Fibroblast of gingiva (primary cell): ENCODE data around the gene LKAAEAR1.
A peak's percentile ranks its signal among the peaks of the same experiment; 100 is the strongest.

Source experiments
- DNase-seq: peaks from one replicate; pipeline ENCODE4 v3.0.0-alpha.2; 2011; ENCODE audit warnings: low read depth

LKAAEAR1 gene

GRCh38 chr20:64065062-64065973 lies 18.9 kb downstream of the LKAAEAR1 start:
- no peak for DNase-seq

DNA sequence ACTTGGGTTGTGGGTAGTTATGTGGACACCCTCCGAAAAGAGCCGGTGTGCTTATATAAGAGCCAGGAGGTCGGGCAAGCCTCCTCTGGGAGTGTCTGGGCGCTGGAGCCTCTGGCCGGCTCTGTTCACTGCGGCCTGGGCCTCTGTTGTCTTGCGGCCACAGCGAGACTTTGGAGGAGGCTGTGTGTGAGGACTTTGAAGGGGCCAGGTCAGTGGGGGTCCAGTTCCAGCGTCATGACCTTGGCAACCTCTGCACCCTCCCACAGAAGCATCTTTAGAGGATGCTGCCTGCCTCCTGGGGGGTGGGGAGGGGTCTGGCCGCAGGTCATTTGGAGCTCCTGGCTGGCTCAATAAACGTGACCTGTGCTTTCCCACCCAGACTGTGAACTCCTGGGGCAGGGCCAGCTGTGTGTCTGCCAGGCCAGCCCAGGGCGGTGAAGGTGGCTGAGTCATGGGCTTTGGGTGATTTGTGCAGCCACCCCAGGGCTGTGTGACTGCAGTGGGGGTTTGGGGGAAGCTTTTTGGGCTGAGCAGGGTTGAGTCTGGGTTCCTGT lies 20.0 kb downstream of the LKAAEAR1 start:
- DNase-seq: peak; percentile 24

- DNase-seq: no peak
Measured at GRCh38 chr20:64063389-64064144, 20.6 kb downstream of the LKAAEAR1 start.

- peak; percentile 95 for DNase-seq
Measured at GRCh38 chr20:64062596-64063388, 21.4 kb downstream of the LKAAEAR1 start, which contains the start of gene TCEA2. TSS of gene TCEA2 (plus strand) at chr20:64063198. CDS start at chr20:64063313, 115 bp downstream.

- DNase-seq: no peak
Measured at GRCh38 chr20:64062276-64062595, 22.0 kb downstream of the LKAAEAR1 start.

- DNase-seq: no peak
Measured at GRCh38 chr20:64058536-64058935, 25.7 kb downstream of the LKAAEAR1 start.

DNA sequence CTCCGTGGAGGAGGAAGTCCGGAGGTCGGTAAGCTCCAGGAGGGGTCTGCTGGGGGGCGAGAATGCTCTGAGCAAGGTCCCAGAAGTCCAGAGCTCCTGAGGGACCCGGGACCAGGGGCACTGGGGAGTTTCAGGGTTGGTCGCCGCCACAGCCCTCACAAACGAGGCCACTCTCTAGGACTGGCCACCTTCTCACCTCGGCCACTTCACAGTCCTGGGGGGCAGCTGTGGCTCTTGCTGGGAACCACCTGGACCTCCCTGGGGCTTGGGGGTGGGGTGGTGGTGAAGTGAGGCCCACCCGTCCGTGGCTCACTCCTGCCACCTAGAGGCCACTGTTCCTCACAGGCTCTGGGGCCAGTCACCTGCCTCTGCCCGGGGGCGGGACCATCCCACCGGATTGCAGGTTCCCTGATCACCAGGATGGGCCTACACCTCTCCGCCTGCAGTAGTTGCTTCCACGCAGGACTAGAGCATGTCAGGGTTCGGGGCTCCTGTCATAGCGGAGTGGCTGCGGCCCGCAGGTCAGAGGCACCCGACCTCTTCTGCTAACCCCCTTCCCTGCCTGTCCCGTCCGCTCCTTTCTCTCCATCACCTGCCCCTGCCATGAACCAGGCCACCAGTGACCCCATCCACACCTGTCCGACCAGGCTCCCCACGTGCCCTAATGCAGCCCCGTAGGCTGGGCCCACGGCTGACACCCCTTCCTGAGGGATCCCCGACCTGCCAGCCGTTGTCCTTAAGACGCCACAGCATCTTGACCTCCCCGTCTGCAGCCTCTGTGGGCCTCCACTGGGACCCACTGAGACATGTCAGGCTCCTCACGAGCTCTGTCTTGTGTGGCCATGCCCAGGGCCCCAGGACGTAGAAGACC lies 26.3 kb downstream of the LKAAEAR1 start:
- DNase-seq: no peak

DNA sequence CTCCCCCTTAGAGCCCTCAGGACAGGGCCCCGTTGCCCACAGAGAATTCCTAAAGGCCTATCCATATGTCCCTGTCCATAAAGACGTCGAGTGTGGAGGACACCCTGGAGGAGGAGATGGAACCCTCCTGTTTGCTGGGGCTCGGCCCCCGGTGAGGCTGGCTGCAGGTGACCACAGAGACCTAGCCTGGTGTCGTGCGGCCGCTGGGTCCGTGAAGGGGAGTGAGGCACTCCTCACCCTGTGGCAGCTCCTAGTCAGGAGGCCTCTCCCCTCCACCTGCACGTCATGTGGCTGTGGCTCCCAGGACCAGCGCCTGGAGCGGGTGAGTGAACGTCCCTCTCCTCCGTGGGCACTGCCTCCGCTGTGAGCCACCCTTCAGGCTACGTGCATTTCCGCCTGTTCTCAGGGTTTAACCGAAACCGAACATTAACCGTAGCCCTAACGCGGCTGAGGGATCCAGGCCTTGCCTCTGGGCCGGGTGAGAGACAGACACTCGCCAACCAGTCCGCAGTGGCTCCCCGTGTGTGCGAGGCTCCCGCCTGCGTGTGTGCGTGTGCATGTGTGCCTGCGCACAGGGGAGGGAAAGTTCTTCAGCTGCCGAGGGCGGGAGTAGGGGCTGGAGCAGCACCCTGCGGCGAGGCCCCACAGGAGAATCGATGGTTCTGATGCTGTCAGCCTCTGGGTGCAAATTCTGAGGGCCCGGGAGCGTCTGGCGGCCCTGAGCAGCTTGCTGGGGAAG lies 27.1 kb downstream of the LKAAEAR1 start:
- no peak for DNase-seq

GRCh38 chr20:64056639-64056888 lies 27.6 kb downstream of the LKAAEAR1 start:
- DNase-seq: no peak

GRCh38 chr20:64055893-64056638 lies 28.1 kb downstream of the LKAAEAR1 start:
- DNase-seq: no peak

DNA sequence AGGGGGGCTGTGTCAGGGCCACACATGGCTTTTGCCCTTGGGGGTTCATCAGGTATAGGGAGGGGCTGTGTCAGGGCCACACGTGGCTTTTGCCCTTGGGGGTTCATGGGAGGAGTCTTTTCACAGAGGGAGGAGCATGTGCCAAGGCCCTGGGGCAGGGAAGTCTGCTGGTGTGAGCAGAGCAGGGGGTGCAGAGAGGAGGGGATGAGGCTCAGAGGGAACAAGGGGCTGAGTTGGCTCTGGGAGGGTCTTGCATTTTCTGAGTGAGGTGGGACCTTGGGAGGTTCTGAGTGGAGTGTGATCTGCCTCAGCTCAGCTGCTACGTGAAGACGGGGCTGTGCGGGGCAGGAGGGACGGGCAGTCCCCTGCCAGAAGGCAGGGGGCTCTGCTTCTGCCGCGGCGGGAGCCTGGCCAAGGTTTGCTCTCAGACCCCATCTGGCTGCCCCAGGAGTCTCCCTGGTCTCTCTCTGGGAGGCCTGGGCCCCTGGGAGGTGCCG lies 28.8 kb downstream of the LKAAEAR1 start:
- DNase-seq: no peak

DNA sequence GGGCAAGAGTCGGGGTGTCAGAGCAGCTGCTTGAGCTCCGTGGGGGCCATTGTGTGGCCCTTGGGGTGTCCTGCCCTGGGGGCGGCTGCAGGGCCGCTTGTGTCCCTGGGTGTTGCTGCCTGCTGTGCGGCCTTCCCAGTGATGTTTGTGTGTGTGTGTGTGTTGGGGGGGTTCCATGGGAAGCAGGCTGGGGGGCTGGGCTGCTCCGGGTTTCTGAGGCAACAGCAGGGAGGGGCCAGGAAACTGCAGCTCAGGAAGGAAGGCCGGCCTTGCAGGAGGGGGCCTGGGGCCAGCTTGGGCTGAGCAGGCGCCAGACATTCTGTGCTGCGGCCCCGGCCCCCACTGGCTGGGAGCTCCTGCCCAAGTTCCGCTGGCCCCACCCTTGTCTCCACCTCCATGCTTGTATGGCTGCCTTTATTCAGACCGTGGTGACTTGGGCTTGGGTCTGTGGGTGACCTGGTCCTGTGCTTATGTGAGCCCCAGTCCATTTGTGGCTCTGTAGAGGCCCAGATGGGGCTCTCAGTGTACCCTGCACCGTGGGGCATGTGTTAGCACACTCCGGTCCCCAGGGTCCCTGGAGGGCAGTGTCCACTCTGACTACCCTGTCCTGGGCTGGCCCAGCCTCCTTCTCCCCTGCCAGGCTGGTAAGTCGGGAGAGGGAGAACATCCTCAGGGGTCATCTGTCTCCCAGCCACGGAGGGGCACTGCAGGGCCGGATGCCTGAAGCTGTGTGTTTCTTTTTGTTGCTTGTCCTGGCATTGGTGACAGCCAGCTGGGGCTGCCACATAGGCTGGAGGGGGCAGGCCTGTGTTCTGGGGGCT lies 30.1 kb downstream of the LKAAEAR1 start:
- DNase-seq: no peak

DNA sequence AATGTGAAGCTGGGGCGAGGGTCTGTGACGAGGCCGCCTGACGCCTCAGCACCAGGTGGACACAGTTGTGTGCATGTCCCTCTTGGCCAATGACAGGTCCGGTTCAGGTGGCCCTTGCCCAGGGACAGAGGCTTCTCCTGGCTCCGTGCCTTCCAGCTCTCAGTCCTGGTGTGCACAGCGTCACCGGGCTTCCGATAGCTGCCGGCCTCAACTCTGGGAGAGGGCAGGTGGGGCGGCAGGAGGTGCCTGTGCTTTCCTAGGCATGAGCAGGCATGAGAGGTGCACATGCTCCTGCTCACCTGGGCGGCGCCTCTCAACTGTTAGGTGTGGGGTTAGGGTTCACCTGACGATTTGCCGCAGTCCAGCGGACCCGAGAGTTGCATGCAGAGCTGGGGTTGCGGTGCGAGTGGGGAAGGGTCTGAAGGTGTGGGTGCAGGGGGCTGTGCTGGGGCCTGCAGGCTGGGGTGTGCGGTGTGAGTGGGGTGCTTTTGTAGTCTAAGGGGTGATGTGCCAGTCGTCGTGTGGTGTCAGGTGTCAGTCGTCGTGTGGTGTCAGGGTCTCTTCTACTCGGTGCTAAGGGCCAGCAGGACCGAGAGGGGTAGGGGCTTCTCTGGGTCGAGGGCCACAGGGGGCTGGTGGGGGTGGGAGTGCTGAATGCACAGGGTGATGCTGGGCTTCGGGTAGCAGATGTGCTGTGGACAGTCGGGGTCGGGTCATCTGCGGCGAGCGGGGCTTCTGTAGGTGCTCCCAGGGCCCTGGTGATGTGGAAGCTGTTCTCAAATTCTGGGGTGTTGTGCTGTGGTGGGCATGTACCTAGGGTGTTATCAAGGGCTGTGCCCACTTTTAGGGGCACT lies 31.0 kb downstream of the LKAAEAR1 start:
- DNase-seq: no peak

DNA sequence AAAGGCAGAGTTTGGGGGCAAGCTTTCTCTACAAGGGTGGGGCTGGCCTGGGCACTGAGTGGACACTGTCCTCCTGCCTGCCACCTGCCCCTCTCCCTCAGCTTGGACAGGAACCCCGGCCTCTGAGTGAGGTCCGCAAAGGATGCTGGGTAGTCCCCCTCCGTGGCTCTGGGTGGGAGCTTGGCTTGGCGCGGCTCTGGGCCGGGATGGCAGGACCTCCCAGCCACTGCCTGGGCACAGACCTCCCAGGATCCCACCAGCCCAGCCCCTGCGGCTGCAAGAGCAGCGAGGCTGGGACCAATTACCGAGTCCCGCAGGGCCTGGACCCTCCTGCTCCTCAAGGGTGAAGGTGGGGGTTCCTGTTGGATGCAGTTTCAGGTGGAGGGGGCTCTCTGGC lies 31.9 kb downstream of the LKAAEAR1 start:
- no peak for DNase-seq

GRCh38 chr20:64051561-64052325 lies 32.5 kb downstream of the LKAAEAR1 start:
- no peak for DNase-seq

DNA sequence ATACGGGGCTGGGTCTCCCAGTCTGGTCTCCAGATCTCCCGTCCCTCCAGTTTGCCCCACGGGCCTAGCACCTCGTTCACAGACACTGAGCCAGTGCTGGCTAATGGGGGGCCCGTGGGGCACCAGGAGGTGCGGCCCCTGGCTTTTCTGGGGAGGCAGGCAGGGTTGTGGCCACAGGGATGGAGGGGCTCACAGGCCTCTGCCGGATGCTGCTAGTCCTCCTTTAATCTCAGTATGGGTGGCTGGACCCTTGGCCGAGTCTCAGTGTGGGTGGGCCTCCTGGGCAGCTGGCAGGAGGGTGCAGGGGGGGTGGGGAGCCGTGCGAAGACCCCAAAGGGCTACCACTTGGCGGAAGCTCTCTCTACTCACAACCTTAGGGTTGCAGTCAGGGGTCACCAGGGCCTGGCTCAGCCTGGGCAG lies 33.2 kb downstream of the LKAAEAR1 start:
- DNase-seq: no peak
